Astrocyte (in vitro differentiated cells and primary cell): ENCODE measurements around the gene ECSCR.
"Not testable (repeated sequence)": the region's sequence is repeated elsewhere in the genome, so short reads cannot be mapped to it uniquely, and the experiment has no call there.

Experiments
- CTCF ChIP-seq: IDR thresholded peaks from 2 replicates; pipeline ENCODE4 v1.5.1; 2011; ENCODE audit warnings: low read depth, mild to moderate bottlenecking, inconsistent platforms, low read length, moderate library complexity; ENCODE audit not compliant: insufficient read depth
- EZH2 ChIP-seq: IDR thresholded peaks from 2 replicates; pipeline ENCODE4 v1.6.1; 2012; ENCODE audit warnings: mild to moderate bottlenecking, low read length, inconsistent platforms; ENCODE audit not compliant: insufficient read depth

GRCh38 chr5:139482890-139483208 lies 20.3 kb upstream of the ECSCR start:
- TF ChIP-seq EZH2, CTCF: not testable (repeated sequence)
